GM20000 (cell line): Measurements from ENCODE around the gene PTPN5.
A peak's percentile ranks its signal among the peaks of the same experiment; 100 is the strongest.

Source experiments
- DNase-seq: peaks from one replicate; pipeline ENCODE4 v3.0.0; 2012; ENCODE audit warnings: low spot score
- TF ChIP-seq, protein P1 (sequence below): IDR thresholded peaks from 2 replicates; pipeline ENCODE4 v1.5.1; 2012; ENCODE audit warnings: mild to moderate bottlenecking, control low read depth; ENCODE audit errors: extremely low read depth, missing control alignments

PTPN5 gene

GRCh38 chr11:18780896-18781295 is 10.7 kb downstream of the PTPN5 start:
- TF ChIP-seq, protein P1, sequence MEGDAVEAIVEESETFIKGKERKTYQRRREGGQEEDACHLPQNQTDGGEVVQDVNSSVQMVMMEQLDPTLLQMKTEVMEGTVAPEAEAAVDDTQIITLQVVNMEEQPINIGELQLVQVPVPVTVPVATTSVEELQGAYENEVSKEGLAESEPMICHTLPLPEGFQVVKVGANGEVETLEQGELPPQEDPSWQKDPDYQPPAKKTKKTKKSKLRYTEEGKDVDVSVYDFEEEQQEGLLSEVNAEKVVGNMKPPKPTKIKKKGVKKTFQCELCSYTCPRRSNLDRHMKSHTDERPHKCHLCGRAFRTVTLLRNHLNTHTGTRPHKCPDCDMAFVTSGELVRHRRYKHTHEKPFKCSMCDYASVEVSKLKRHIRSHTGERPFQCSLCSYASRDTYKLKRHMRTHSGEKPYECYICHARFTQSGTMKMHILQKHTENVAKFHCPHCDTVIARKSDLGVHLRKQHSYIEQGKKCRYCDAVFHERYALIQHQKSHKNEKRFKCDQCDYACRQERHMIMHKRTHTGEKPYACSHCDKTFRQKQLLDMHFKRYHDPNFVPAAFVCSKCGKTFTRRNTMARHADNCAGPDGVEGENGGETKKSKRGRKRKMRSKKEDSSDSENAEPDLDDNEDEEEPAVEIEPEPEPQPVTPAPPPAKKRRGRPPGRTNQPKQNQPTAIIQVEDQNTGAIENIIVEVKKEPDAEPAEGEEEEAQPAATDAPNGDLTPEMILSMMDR, result no peak
- DNase-seq, result no peak

- TF ChIP-seq, protein P1, result no peak
- no peak for DNase-seq
These were observed 11.3 kb downstream of the PTPN5 start for GRCh38 chr11:18780329-18780728.

- TF ChIP-seq, protein P1, result no peak
- no peak for DNase-seq
These were observed 13.1 kb downstream of the PTPN5 start for GRCh38 chr11:18778468-18778867.

DNA sequence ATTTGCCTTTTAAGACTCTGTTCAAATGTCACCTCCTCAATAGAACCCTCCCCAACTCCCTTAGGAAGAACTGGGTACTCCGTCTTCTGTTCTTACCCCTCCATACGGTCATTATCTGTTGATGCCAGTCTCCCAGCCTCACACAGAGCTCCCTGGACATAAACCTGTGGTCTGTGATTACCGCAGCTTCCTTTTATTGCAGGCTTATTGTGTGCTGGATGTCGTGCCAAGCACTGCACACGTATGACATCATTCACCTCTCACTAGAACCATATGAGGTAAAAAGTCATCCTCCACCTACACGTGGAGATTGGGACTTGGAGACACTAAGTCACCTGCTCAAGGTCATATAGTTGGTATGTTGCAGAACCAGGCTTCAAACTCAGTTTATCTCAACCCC is 15.3 kb downstream of the PTPN5 start:
- no peak for DNase-seq
- TF ChIP-seq, protein P1, result no peak

DNA sequence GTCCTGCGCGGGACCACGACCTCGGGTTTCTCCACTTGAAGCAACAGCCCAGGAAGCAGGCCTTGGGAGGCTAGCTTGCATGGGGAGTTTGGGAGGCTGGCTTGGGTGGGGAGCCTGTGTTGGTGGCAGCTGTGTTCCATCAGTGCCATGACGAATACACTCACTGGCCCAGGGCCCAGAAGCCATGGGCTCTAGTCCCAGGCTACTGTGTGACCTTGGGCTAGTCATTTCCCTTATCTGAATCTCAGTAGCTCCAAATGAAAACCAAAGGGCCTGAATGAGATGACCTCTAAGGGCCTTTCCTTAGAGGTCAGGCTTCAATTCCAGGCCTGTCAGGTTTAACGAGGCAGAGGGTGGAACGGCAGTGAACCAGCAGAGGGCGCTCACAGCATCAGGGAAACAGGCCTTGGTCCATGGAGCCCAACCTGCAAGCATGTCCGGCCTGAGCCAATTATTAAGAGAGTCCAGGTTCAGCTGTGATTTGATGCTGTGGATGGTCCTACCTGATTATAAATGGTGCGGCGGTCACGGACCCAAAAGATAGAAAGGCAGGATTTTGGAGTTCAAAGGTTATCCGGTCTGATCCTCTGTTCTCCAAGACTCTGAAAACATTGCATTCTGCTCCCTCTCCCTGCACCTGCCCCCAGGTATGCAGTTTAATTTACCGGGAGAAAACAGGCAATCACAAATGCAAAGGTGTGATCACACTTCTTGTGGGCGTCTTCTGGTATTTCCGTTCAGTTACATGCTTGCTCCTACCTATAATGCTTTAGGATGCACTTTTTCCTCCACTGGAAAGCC is 15.9 kb downstream of the PTPN5 start:
- peak; percentile 74 for DNase-seq
- TF ChIP-seq, protein P1, result peak; percentile 93

GRCh38 chr11:18774801-18775200 is 16.8 kb downstream of the PTPN5 start:
- no peak for DNase-seq
- TF ChIP-seq, protein P1, result no peak

DNA sequence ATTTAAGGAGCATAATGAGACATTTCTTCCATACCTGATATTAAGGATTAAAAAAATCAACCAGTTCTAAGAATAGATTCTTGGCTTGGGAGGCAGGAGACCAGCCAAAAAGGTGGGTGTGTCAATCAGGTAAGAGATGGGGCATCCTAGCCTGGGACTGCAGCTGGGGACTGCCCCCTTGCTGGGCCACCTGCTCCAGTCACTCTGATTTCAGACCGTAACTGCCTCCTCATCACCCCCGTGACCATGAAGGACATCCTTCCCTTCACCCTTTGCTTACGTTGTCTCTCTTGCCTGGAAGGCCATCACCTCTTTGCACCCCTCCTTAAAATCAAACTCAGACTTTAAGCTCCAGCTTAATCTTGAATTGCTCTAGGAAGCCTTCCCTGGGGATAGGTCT is 17.9 kb downstream of the PTPN5 start:
- no peak for DNase-seq
- TF ChIP-seq, protein P1, result no peak
